ENCODE results near the gene SLC3A2. TPM values are rescaled to one million over a fixed set of nuclear protein-coding genes. Genes with fewer than 3 reads are reported as not detected.

SLC3A2 gene
- total RNA-seq, 1 donor from 2014 or later = 255 TPM

- DNase-seq (no peak), ATAC-seq (no peak)
- Histone ChIP-seq H3K4me1 (peaks cover 13% of the 10 kb centered on the region), H3K36me3 (no peaks in the 10 kb centered on the region), H3K9me3 (no peaks in the 10 kb centered on the region), H3K4me3 (no peak overlapping the region), H3K27ac (no peak overlapping the region), H3K27me3 (no peaks in the 10 kb centered on the region)
- no peak for TF ChIP-seq CTCF (IDR thresholded peaks at IDR 0.05)
- intact Hi-C loops (cut with DNase I) = no loop called here
Observed at GRCh38 chr11:62843466-62843865, 37.2 kb upstream of the SLC3A2 start.

GRCh38 chr11:62844154-62844553 lies 36.5 kb upstream of the SLC3A2 start:
- Histone ChIP-seq H3K4me3 (no peak overlapping the region), H3K27me3 (no peaks in the 10 kb centered on the region), H3K27ac (no peak overlapping the region), H3K36me3 (no peaks in the 10 kb centered on the region), H3K9me3 (no peaks in the 10 kb centered on the region), H3K4me1 (peaks cover 9% of the 10 kb centered on the region)
- TF ChIP-seq CTCF (IDR thresholded peaks at IDR 0.05) = no peak
- DNase-seq (no peak), ATAC-seq (no peak)
- intact Hi-C loops (cut with DNase I) = no loop called here

GRCh38 chr11:62846177-62846576 lies 34.5 kb upstream of the SLC3A2 start:
- H3K27ac ChIP-seq = no peak overlapping the region
- H3K4me1 ChIP-seq = peaks cover 9% of the 10 kb centered on the region
- intact Hi-C loops (cut with DNase I) = no loop called here
- ATAC-seq (no peak), DNase-seq (no peak)
- H3K27me3 ChIP-seq = no peaks in the 10 kb centered on the region
- H3K4me3 ChIP-seq = no peak overlapping the region
- no peaks in the 10 kb centered on the region for H3K9me3 ChIP-seq
- H3K36me3 ChIP-seq = no peaks in the 10 kb centered on the region
- TF ChIP-seq CTCF (IDR thresholded peaks at IDR 0.05) = no peak

- Histone ChIP-seq H3K4me1 (peaks cover under 1% of the 10 kb centered on the region), H3K27me3 (no peaks in the 10 kb centered on the region), H3K27ac (no peak overlapping the region), H3K9me3 (no peaks in the 10 kb centered on the region), H3K36me3 (peaks cover 16% of the 10 kb centered on the region), H3K4me3 (no peak overlapping the region)
- no peak for ATAC-seq
- intact Hi-C loops (cut with DNase I) = no loop called here
- TF ChIP-seq CTCF (IDR thresholded peaks at IDR 0.05) = no peak
- no peak for DNase-seq
Observed at GRCh38 chr11:62847767-62848314, 32.9 kb upstream of the SLC3A2 start.

GRCh38 chr11:62850911-62851806 lies 29.5 kb upstream of the SLC3A2 start:
- Histone ChIP-seq H3K27me3 (no peaks in the 10 kb centered on the region), H3K36me3 (peaks cover 36% of the 10 kb centered on the region), H3K4me3 (no peak overlapping the region), H3K4me1 (peaks cover 20% of the 10 kb centered on the region), H3K9me3 (no peaks in the 10 kb centered on the region), H3K27ac (no peak overlapping the region)
- ATAC-seq = no peak
- no peak for TF ChIP-seq CTCF (IDR thresholded peaks at IDR 0.05)
- intact Hi-C loops (cut with DNase I) = loop anchor here (10.0 kb wide), 1 partner anchor 56 kb away; the partner anchor contains the start of gene TMEM223
- DNase-seq = no peak

Measured in upper lobe of right lung (tissue), 1 donor.